ENCODE results near the gene VASN. TPM values are rescaled to one million over a fixed set of nuclear protein-coding genes. Genes with fewer than 3 reads are reported as not detected.
A peak's percentile ranks its signal among the peaks of the same experiment; 100 is the strongest.

The VASN gene
- total RNA-seq, 1 donor from 2014 or later, result 0.11 TPM

- Mint-ChIP-seq H3K9me3 (no peaks in the 10 kb centered on the region), H3K4me1 (peaks cover 37% of the 10 kb centered on the region), H3K4me3 (no peak overlapping the region), H3K36me3 (ENCODE audit: low read depth) (peaks cover 28% of the 10 kb centered on the region), H3K27me3 (no peaks in the 10 kb centered on the region), H3K27ac (no peak overlapping the region)
- TF ChIP-seq, protein P1, sequence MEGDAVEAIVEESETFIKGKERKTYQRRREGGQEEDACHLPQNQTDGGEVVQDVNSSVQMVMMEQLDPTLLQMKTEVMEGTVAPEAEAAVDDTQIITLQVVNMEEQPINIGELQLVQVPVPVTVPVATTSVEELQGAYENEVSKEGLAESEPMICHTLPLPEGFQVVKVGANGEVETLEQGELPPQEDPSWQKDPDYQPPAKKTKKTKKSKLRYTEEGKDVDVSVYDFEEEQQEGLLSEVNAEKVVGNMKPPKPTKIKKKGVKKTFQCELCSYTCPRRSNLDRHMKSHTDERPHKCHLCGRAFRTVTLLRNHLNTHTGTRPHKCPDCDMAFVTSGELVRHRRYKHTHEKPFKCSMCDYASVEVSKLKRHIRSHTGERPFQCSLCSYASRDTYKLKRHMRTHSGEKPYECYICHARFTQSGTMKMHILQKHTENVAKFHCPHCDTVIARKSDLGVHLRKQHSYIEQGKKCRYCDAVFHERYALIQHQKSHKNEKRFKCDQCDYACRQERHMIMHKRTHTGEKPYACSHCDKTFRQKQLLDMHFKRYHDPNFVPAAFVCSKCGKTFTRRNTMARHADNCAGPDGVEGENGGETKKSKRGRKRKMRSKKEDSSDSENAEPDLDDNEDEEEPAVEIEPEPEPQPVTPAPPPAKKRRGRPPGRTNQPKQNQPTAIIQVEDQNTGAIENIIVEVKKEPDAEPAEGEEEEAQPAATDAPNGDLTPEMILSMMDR (IDR thresholded peaks at IDR 0.05), result no peak
- DNase-seq (no peak), ATAC-seq (ENCODE audit: low read depth) (no peak)
- ChIA-PET POLR2A (no interaction called here), CTCF (interaction anchor here (2.9 kb wide), 1 partner anchor 37 kb away, joined by 17 read pairs; no protein-coding TSS in a partner anchor)
- intact Hi-C loops (cut with micrococcal nuclease), result no loop called here
Observed at GRCh38 chr16:4366016-4366415, 5.6 kb upstream of the VASN start.

DNA sequence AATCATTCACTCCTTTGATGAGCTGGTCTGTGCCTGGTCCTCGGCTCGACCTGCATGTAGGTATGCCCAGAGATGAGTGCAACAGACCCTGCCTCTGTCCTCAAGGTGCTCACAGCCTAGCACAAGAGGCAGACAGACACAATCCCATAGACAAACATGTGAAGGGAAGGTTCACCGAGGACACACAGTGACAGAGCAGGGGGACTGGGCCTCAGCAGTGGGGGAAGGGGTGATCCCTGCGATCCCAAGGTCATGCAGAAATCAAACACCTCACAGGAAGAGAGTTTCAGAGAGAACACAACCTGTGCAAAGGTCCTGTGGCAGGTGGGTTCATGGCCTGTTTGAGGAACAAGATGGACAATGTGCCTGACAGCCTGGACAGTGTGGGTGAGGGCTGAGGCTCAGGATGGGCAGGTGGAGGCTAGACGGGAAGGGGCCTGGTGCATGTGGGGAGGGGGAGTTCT lies 4.2 kb upstream of the VASN start:
- CTCF ChIA-PET, result no interaction called here
- H3K4me1 Mint-ChIP-seq, result peaks cover 39% of the 10 kb centered on the region
- DNase-seq (no peak), ATAC-seq (ENCODE audit: low read depth) (no peak)
- intact Hi-C loops (cut with micrococcal nuclease), result no loop called here
- peak overlapping the region; percentile 24 for H3K27ac Mint-ChIP-seq
- H3K36me3 Mint-ChIP-seq (ENCODE audit: low read depth), result peaks cover 21% of the 10 kb centered on the region
- no peaks in the 10 kb centered on the region for H3K9me3 Mint-ChIP-seq
- TF ChIP-seq, protein P1 (IDR thresholded peaks at IDR 0.05), result no peak
- no peaks in the 10 kb centered on the region for H3K27me3 Mint-ChIP-seq
- H3K4me3 Mint-ChIP-seq, result no peak overlapping the region
- POLR2A ChIA-PET, result no interaction called here

DNA sequence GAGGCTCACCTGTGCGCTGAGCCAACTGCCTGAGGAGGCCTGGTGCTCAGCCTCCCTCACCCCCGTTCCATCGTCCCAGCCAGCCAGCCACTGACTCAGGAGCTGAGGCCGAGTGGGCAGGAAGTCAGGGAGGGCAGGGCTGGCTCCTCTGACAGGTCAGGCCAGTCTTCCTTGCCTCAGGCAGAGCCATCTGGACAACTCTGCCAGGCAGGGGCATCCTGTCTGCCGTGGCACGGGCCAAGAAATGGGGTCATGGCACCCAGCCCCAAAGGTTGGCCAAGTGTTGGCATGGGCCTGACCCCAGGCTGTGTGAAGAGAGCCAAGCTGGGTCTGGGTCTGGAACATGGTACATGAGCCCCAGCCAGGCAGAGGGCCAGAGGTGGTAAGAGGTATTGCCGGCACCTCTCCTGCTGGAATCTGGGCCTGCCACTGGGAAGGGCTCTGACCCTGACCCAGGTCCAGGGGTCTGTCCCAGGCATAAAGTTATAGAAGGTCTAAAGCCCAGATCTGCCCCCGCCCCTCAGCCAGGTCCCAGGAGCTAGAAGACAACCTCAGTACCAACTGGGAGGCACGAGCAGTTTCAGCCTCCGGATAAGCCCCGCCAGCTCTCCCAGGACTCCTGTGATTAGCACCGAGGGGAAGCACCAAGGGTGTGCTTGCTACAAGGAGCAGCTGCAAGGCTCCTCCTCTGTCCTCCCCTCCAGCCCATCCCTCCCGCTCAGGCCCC lies 2.5 kb upstream of the VASN start:
- Mint-ChIP-seq H3K9me3 (no peaks in the 10 kb centered on the region), H3K4me3 (no peak overlapping the region), H3K27me3 (no peaks in the 10 kb centered on the region), H3K4me1 (peaks cover 38% of the 10 kb centered on the region), H3K36me3 (ENCODE audit: low read depth) (peaks cover 10% of the 10 kb centered on the region), H3K27ac (no peak overlapping the region)
- intact Hi-C loops (cut with micrococcal nuclease), result no loop called here
- ChIA-PET CTCF (no interaction called here), POLR2A (no interaction called here)
- DNase-seq (no peak), ATAC-seq (ENCODE audit: low read depth) (no peak)
- TF ChIP-seq, protein P1 (IDR thresholded peaks at IDR 0.05), result no peak

- peaks cover 30% of the 10 kb centered on the region for H3K4me1 Mint-ChIP-seq
- ChIA-PET POLR2A (no interaction called here), CTCF (interaction anchor here (1.1 kb wide), 1 partner anchor 32 kb away, joined by 4 read pairs; no protein-coding TSS in a partner anchor)
- ATAC-seq (ENCODE audit: low read depth), result no peak
- no peaks in the 10 kb centered on the region for H3K9me3 Mint-ChIP-seq
- peaks cover 11% of the 10 kb centered on the region for H3K36me3 Mint-ChIP-seq (ENCODE audit: low read depth)
- no peak overlapping the region for H3K27ac Mint-ChIP-seq
- no peak for DNase-seq
- TF ChIP-seq, protein P1 (IDR thresholded peaks at IDR 0.05), result no peak
- intact Hi-C loops (cut with micrococcal nuclease), result no loop called here
- H3K4me3 Mint-ChIP-seq, result no peak overlapping the region
- no peaks in the 10 kb centered on the region for H3K27me3 Mint-ChIP-seq
Observed at GRCh38 chr16:4370151-4370550, 1.5 kb upstream of the VASN start.

DNA sequence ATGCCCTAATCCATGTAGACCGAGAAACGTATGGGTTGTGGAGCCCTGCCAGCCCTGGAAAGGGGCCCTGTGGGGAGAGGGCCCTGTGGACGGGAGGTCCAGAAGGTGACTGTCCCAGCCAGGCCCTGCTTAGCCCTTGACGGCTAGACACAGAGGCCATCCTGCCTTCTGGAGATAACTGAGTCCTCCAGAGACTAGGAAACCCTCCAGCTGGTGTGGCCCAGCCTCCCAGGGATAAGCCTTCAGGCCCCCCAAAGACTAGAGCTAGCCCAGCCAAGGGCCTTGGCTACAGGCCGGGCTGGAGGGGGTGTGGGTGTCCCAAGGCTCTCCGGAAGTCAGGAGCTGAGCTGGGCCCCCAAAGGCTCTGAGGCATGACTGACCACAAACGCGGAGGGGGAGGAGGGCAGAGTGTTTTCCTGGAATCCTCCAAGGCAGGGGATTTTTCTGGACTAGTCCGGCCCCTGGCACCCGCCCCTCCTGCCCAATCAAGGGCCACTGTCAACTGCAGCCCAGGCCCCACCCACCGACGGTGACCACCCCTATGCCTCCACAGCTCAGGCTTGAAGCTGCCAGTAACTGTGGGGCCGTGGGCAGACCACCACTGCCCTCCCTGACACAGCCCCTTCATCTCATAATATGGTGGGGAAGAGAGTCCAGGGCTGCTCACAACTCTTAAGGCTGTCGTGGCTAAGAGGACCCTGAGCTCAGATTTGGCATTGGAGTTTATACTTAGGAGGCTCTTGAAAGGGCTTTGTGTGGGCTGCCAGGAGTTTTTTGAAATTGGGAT lies 885 bp upstream of the VASN start:
- Mint-ChIP-seq H3K27ac (no peak overlapping the region), H3K4me1 (peaks cover 26% of the 10 kb centered on the region), H3K9me3 (no peaks in the 10 kb centered on the region), H3K27me3 (no peaks in the 10 kb centered on the region), H3K4me3 (no peak overlapping the region), H3K36me3 (ENCODE audit: low read depth) (peaks cover 17% of the 10 kb centered on the region)
- TF ChIP-seq, protein P1 (IDR thresholded peaks at IDR 0.05), result no peak
- CTCF ChIA-PET, result interaction anchor here (1.1 kb wide), 1 partner anchor 32 kb away, joined by 4 read pairs; no protein-coding TSS in a partner anchor
- intact Hi-C loops (cut with micrococcal nuclease), result loop anchor here (1.0 kb wide), 1 partner anchor 19 kb away; the partner anchor contains the start of gene PAM16
- DNase-seq (no peak), ATAC-seq (ENCODE audit: low read depth) (no peak)
- POLR2A ChIA-PET, result no interaction called here
